ENCODE results near the gene TRPV4. TPM values are rescaled to one million over a fixed set of nuclear protein-coding genes. Genes with fewer than 3 reads are reported as not detected.

TRPV4 gene
- total and polyA plus RNA-seq, 4 experiments from 2014 or later = 0.17 TPM; not detected in 3

DNA sequence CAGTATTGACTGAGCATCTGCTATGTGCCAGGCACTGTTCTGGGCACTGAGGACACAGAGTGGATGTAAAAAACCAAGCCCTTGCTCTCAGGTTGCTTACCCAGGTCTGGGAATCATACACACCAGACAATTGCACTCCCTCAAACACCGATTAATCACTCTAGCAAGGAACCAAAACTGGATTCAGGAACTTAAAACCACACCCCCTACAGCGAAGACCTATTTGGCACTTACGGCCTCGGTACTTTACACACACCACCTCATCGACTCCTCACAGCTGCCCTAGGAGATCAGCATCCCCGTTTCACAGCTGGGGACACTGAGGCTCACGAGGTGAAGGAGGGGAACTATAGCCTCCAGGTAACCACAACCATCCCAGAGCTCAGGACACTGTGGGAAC lies 45.6 kb upstream of the TRPV4 start:
- no peak for DNase-seq
- peaks cover 39 to 68% (median 49%) of the 10 kb centered on the region in 4 donors for H3K4me1 Mint-ChIP-seq
- H3K27me3 ChIP-seq (ENCODE audit: insufficient read depth, low read length) = no peaks in the 10 kb centered on the region
- peaks cover 42% of the 10 kb centered on the region for H3K4me1 ChIP-seq (ENCODE audit: insufficient read depth, low read length)
- POLR2A ChIA-PET (ENCODE audit: partially characterized antibody) = interaction anchor here (2.0 kb wide), 1 partner anchor 10 kb away, joined by 9 read pairs; no protein-coding TSS in a partner anchor
- peak overlapping the region in 1 of 2 donors; percentile 97 for H3K4me3 ChIP-seq (ENCODE audit: low read length in 2 of 2)
- CTCF ChIA-PET (ENCODE audit: partially characterized antibody) = interaction anchor here (0.9 to 3.8 kb wide), 5 partner anchors 10 to 73 kb away, joined by 3 to 20 read pairs (median 3); no protein-coding TSS in a partner anchor
- peaks cover 0 to 6% of the 10 kb centered on the region in 2 donors for H3K36me3 Mint-ChIP-seq
- H3K27me3 Mint-ChIP-seq = no peaks in the 10 kb centered on the region
- peak overlapping the region; percentile 94 to 98 (median 96) for H3K4me3 Mint-ChIP-seq
- H3K27ac ChIP-seq (ENCODE audit: low read depth, low read length) = no peak overlapping the region
- intact Hi-C loops (cut with micrococcal nuclease) = no loop called here
- H3K36me3 ChIP-seq (ENCODE audit: insufficient read depth, low read length) = no peaks in the 10 kb centered on the region
- peak overlapping the region; percentile 74 to 98 (median 88) for H3K27ac Mint-ChIP-seq
- H3K9me3 ChIP-seq (ENCODE audit: control insufficient read depth in 1 of 2, low read length in 2 of 2) = no peaks in the 10 kb centered on the region
- peaks cover 0 to 2% (median 0%) of the 10 kb centered on the region in 8 donors for H3K9me3 Mint-ChIP-seq

DNA sequence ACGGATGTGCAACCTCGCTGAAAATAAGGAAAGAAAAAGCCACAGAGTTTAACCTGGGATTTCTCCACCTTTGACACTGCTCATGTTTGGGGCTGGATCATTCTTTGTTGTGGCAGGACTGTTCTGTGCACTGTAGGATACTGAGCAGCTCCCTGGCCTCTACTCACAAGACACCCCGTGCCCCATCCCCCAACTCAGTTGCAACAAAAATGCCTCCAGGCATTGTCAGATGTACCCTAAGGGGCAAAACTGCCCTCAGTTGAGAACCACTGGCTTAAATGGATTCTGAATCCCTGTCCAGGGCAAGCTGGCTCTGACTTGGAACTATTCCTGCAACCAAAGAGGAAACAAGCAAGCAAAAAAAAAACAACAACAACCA lies 45.0 kb upstream of the TRPV4 start:
- H3K4me1 ChIP-seq (ENCODE audit: insufficient read depth, low read length) = peaks cover 42% of the 10 kb centered on the region
- H3K27ac Mint-ChIP-seq = peak overlapping the region; percentile 74 to 98 (median 88)
- peaks cover 40 to 69% (median 50%) of the 10 kb centered on the region in 4 donors for H3K4me1 Mint-ChIP-seq

DNA sequence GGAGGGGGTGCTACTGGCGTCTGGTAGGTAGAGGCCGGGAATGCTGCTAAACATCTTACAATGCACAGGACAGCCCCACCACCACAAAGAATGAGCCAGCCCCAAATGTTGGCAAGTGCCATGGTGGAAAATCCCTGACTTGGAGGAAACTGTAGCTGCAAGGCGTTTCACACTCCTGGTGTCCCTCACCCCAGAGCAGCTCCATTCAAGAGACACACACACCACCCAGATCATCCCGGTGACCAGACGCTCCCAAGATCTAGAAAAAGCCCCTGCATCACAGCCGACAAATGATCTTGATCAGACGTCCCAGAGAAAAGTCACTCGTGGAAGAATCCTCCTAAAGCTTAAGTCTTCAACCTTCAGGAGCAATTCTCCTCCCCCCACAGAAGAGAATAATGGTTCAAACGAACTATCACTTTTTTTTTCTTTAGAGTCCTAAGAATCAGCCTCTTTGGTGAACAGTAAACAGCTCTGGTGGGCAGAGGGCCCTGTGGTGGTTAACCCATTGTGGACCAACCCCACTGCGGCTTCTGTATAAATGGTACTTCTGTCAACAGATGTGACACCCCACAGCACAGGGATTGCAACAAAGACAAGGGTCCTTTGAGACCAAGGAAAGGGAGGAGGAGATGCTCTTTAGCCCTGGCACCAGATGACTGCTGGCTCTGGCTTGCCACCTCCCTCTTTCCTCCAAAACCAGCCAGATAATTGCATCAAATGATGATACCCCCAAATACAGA lies 44.5 kb upstream of the TRPV4 start:
- intact Hi-C loops (cut with micrococcal nuclease) = no loop called here
- H3K4me3 ChIP-seq (ENCODE audit: low read length in 2 of 2) = no peak overlapping the region
- peak overlapping the region in 7 of 8 donors; percentile 20 to 67 (median 58) for H3K4me3 Mint-ChIP-seq
- H3K9me3 ChIP-seq (ENCODE audit: control insufficient read depth in 1 of 2, low read length in 2 of 2) = no peaks in the 10 kb centered on the region
- no peaks in the 10 kb centered on the region for H3K27me3 ChIP-seq (ENCODE audit: insufficient read depth, low read length)
- no peak for DNase-seq
- peaks cover 41 to 69% (median 51%) of the 10 kb centered on the region in 4 donors for H3K4me1 Mint-ChIP-seq
- no peaks in the 10 kb centered on the region for H3K27me3 Mint-ChIP-seq
- H3K9me3 Mint-ChIP-seq = peaks cover 0 to 2% (median 0%) of the 10 kb centered on the region in 8 donors
- peaks cover 42% of the 10 kb centered on the region for H3K4me1 ChIP-seq (ENCODE audit: insufficient read depth, low read length)
- peak overlapping the region in 6 of 7 donors; percentile 21 to 83 (median 51) for H3K27ac Mint-ChIP-seq
- ChIA-PET CTCF (ENCODE audit: partially characterized antibody) (interaction anchor here (0.9 to 3.8 kb wide), 5 partner anchors 18 to 72 kb away, joined by 3 to 20 read pairs (median 14); no protein-coding TSS in a partner anchor), POLR2A (ENCODE audit: partially characterized antibody) (interaction anchor here (1.0 to 2.0 kb wide), 2 partner anchors 11 kb away, joined by 6 to 9 read pairs; no protein-coding TSS in a partner anchor)
- peaks cover 1 to 9% of the 10 kb centered on the region in 2 donors for H3K36me3 Mint-ChIP-seq
- H3K36me3 ChIP-seq (ENCODE audit: insufficient read depth, low read length) = peaks cover 1% of the 10 kb centered on the region
- no peak overlapping the region for H3K27ac ChIP-seq (ENCODE audit: low read depth, low read length)

More for the DNA sequence above, 45.0 kb upstream of the TRPV4 start:
- H3K27me3 Mint-ChIP-seq = no peaks in the 10 kb centered on the region
- no peak overlapping the region for H3K4me3 ChIP-seq (ENCODE audit: low read length in 2 of 2)
- H3K4me3 Mint-ChIP-seq = peak overlapping the region in 6 of 8 donors; percentile 63 to 98 (median 95)
- H3K36me3 ChIP-seq (ENCODE audit: insufficient read depth, low read length) = no peaks in the 10 kb centered on the region
- CTCF ChIA-PET (ENCODE audit: partially characterized antibody) = interaction anchor here (0.9 to 3.8 kb wide), 4 partner anchors 10 to 72 kb away, joined by 3 to 20 read pairs (median 8); no protein-coding TSS in a partner anchor
- no peak overlapping the region for H3K27ac ChIP-seq (ENCODE audit: low read depth, low read length)
- POLR2A ChIA-PET (ENCODE audit: partially characterized antibody) = interaction anchor here (2.0 kb wide), 1 partner anchor 11 kb away, joined by 9 read pairs; no protein-coding TSS in a partner anchor
- DNase-seq = no peak
- no peaks in the 10 kb centered on the region for H3K27me3 ChIP-seq (ENCODE audit: insufficient read depth, low read length)
- peaks cover 0 to 6% of the 10 kb centered on the region in 2 donors for H3K36me3 Mint-ChIP-seq
- intact Hi-C loops (cut with micrococcal nuclease) = no loop called here
- peaks cover 0 to 2% (median 0%) of the 10 kb centered on the region in 8 donors for H3K9me3 Mint-ChIP-seq
- no peaks in the 10 kb centered on the region for H3K9me3 ChIP-seq (ENCODE audit: control insufficient read depth in 1 of 2, low read length in 2 of 2)

DNA sequence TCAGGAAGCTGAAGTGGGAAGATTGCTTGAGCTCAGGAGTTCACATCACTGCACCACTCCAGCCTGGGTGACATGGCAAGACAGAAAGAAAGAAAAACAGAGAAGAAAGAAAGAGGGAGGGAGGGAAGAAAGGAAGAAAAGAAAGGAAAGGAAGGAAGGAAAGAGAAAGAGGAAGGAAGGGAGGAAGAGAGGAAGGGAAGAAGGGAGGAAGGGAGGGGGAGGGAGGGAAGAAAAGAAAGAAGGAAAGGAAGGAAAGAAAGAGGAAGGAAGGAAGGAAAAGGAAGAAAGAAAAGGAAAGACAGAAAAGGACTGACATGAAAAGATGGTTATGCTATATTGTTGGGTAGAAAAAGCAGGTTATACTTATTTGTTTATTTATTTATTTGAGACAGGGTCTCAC lies 43.2 kb upstream of the TRPV4 start:
- peaks cover 43 to 68% (median 53%) of the 10 kb centered on the region in 4 donors for H3K4me1 Mint-ChIP-seq
- Histone ChIP-seq H3K4me1 (ENCODE audit: insufficient read depth, low read length) (peaks cover 42% of the 10 kb centered on the region), H3K27me3 (ENCODE audit: insufficient read depth, low read length) (no peaks in the 10 kb centered on the region), H3K27ac (ENCODE audit: low read depth, low read length) (no peak overlapping the region), H3K36me3 (ENCODE audit: insufficient read depth, low read length) (peaks cover 11% of the 10 kb centered on the region), H3K4me3 (ENCODE audit: low read length in 2 of 2) (no peak overlapping the region), H3K9me3 (ENCODE audit: control insufficient read depth in 1 of 2, low read length in 2 of 2) (no peaks in the 10 kb centered on the region)
- H3K27me3 Mint-ChIP-seq = no peaks in the 10 kb centered on the region
- CTCF ChIA-PET (ENCODE audit: partially characterized antibody) = interaction anchor here (0.7 to 3.8 kb wide), 4 partner anchors 23 to 83 kb away, joined by 3 to 20 read pairs (median 14); no protein-coding TSS in a partner anchor
- H3K9me3 Mint-ChIP-seq = peaks cover 0 to under 1% (median 0%) of the 10 kb centered on the region in 8 donors
- POLR2A ChIA-PET (ENCODE audit: partially characterized antibody) = no interaction called here
- peak overlapping the region in 1 of 8 donors; percentile 74 for H3K4me3 Mint-ChIP-seq
- H3K27ac Mint-ChIP-seq = peak overlapping the region in 3 of 7 donors; percentile 25 to 57 (median 47)
- H3K36me3 Mint-ChIP-seq = peaks cover 4 to 14% of the 10 kb centered on the region in 2 donors
- DNase-seq = no peak
- intact Hi-C loops (cut with micrococcal nuclease) = no loop called here

DNA sequence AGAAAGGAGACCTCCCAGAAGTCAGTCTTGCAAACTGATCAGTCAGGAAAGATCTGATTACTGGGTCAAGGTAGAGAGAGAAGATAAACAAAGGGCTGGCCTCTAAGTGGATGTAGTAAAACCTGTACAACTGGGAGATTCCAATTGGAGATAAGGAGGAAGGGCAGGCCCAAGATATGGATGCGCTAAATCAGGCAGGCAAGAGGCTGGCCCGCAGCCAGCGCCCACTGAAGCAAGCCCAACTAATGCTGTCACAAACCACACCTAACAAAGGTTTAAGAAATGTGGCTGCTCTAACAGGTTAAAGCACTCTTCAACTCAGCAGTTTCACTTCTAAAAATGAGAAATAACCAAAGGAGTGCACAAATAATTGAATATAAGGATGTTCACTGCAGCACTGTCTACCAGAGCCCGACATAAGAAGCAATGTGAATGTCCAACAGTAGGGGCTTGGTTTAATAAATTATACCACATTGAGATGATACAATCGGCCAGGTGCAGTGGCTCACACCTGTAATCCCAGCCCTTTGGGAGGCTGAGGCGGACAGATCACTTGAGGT lies 42.5 kb upstream of the TRPV4 start:
- peak overlapping the region in 2 of 8 donors; percentile 25 to 41 for H3K4me3 Mint-ChIP-seq
- Histone ChIP-seq H3K36me3 (ENCODE audit: insufficient read depth, low read length) (peaks cover 11% of the 10 kb centered on the region), H3K4me1 (ENCODE audit: insufficient read depth, low read length) (peaks cover 37% of the 10 kb centered on the region), H3K27me3 (ENCODE audit: insufficient read depth, low read length) (no peaks in the 10 kb centered on the region), H3K4me3 (ENCODE audit: low read length in 2 of 2) (no peak overlapping the region), H3K9me3 (ENCODE audit: control insufficient read depth in 1 of 2, low read length in 2 of 2) (no peaks in the 10 kb centered on the region), H3K27ac (ENCODE audit: low read depth, low read length) (no peak overlapping the region)
- ChIA-PET POLR2A (ENCODE audit: partially characterized antibody) (no interaction called here), CTCF (ENCODE audit: partially characterized antibody) (interaction anchor here (0.7 to 3.8 kb wide), 4 partner anchors 23 to 84 kb away, joined by 3 to 20 read pairs (median 14); no protein-coding TSS in a partner anchor)
- DNase-seq = no peak
- intact Hi-C loops (cut with micrococcal nuclease) = no loop called here
- no peaks in the 10 kb centered on the region for H3K9me3 Mint-ChIP-seq
- peaks cover 4 to 18% of the 10 kb centered on the region in 2 donors for H3K36me3 Mint-ChIP-seq
- peaks cover 38 to 64% (median 49%) of the 10 kb centered on the region in 4 donors for H3K4me1 Mint-ChIP-seq
- H3K27me3 Mint-ChIP-seq = no peaks in the 10 kb centered on the region
- peak overlapping the region in 3 of 7 donors; percentile 44 to 84 (median 78) for H3K27ac Mint-ChIP-seq

DNA sequence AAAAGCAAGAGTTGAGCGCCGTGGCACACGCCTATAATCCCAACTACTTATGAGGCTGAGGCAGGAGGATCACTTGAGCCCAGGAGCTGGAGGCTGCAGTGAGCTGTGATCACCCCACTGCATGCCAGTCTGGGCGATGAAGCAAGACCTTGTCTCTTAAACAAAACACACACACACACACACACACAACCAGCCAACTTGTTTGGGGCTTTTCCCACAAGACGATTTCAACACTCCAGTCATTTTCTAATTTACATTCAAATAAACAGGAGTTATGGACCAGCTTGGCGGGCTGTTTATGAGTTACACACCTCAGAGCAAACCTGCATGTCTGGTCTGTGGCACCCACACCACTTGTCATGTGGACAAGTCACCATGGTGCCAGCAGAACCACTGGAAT lies 40.5 kb upstream of the TRPV4 start:
- H3K9me3 ChIP-seq (ENCODE audit: control insufficient read depth in 1 of 2, low read length in 2 of 2) = no peaks in the 10 kb centered on the region
- intact Hi-C loops (cut with micrococcal nuclease) = no loop called here
- H3K27me3 Mint-ChIP-seq = no peaks in the 10 kb centered on the region
- no peaks in the 10 kb centered on the region for H3K9me3 Mint-ChIP-seq
- no peak overlapping the region for H3K4me3 ChIP-seq (ENCODE audit: low read length in 2 of 2)
- H3K27me3 ChIP-seq (ENCODE audit: insufficient read depth, low read length) = no peaks in the 10 kb centered on the region
- POLR2A ChIA-PET (ENCODE audit: partially characterized antibody) = interaction anchor here (0.7 kb wide), 1 partner anchor 152 kb away, joined by 3 read pairs; no protein-coding TSS in a partner anchor
- H3K36me3 ChIP-seq (ENCODE audit: insufficient read depth, low read length) = peaks cover 11% of the 10 kb centered on the region
- no peak overlapping the region for H3K4me3 Mint-ChIP-seq
- no peak overlapping the region for H3K27ac ChIP-seq (ENCODE audit: low read depth, low read length)
- H3K4me1 Mint-ChIP-seq = peaks cover 26 to 55% (median 37%) of the 10 kb centered on the region in 4 donors
- peaks cover 23% of the 10 kb centered on the region for H3K4me1 ChIP-seq (ENCODE audit: insufficient read depth, low read length)
- H3K27ac Mint-ChIP-seq = peak overlapping the region in 1 of 7 donors; percentile 56
- CTCF ChIA-PET (ENCODE audit: partially characterized antibody) = interaction anchor here (1.5 kb wide), 2 partner anchors 28 to 67 kb away, joined by 3 to 5 read pairs; no protein-coding TSS in a partner anchor
- H3K36me3 Mint-ChIP-seq = peaks cover 4 to 17% of the 10 kb centered on the region in 2 donors
- DNase-seq = no peak

Data from CD4-positive, alpha-beta memory T cell (primary cell).